AG09309 (cell line): ENCODE data around the gene FOXI1.

Experiments
- DNase-seq: peaks from one replicate; pipeline ENCODE4 v3.0.0-alpha.2; 2010; ENCODE audit warnings: low read depth
- H3K4me3 ChIP-seq: 2 replicates; pipeline ENCODE4 v1.5.1; 2011; ENCODE audit warnings: mild to moderate bottlenecking, low read depth, low read length, moderate library complexity; ENCODE audit not compliant: control insufficient read depth
- CTCF ChIP-seq: IDR thresholded peaks from 2 replicates; pipeline ENCODE4 v1.5.1; 2011; ENCODE audit warnings: mild to moderate bottlenecking, low read depth, low read length, inconsistent platforms; ENCODE audit not compliant: insufficient read depth, control insufficient read depth; ENCODE audit errors: missing control alignments

Gene FOXI1

DNA sequence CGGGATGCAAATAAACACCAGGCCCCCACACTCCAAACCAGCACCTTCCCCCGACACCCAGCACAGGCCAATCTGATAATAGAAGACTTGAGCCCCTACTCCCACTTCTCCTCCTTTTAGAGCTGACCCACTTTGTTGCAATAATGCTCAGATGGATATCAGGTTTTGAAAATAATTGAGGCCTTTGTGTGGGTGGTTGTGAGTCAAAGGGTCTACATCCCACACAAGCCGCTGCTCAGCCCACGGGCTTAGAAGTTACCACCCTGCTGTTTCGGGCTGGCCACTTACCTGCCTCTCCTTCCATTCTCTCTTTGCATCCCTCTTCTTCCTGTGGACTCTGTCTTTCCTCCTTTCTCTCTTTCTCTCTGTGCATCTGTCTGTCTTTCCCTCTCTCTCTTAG is 36.2 kb upstream of the FOXI1 start:
- no peak overlapping the region for H3K4me3 ChIP-seq
- TF ChIP-seq CTCF, result no peak
- no peak for DNase-seq

GRCh38 chr5:170070556-170071412 is 34.9 kb upstream of the FOXI1 start:
- peak; percentile 85 for TF ChIP-seq CTCF
- DNase-seq, result peak; percentile 3
- no peak overlapping the region for H3K4me3 ChIP-seq

- H3K4me3 ChIP-seq, result no peak overlapping the region
- DNase-seq, result no peak
- no peak for TF ChIP-seq CTCF
Measured at GRCh38 chr5:170071748-170072147, 33.9 kb upstream of the FOXI1 start.

DNA sequence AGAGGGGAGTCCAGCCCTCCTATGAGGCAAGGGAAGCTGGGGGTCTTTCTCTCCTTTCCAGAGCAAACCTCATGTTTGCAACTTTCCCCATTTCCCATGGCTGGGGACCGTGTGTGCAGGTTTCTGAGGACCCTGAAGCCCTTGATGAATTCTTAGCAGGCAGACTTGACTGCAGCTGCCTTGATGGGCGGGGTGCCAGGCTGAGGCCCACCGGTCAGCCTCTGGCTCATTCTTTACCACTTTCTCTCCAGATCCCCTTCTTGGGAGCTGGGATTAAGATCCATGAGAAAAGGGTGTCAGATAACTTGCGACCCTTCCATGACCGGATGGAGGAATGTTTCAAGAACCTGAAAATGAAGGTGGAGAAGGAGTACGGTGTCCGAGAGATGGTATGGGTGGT is 30.0 kb upstream of the FOXI1 start:
- no peak overlapping the region for H3K4me3 ChIP-seq
- DNase-seq, result no peak
- TF ChIP-seq CTCF, result no peak

- no peak for DNase-seq
- H3K4me3 ChIP-seq, result no peak overlapping the region
- TF ChIP-seq CTCF, result no peak
Measured at GRCh38 chr5:170076211-170076610, 29.5 kb upstream of the FOXI1 start.

DNA sequence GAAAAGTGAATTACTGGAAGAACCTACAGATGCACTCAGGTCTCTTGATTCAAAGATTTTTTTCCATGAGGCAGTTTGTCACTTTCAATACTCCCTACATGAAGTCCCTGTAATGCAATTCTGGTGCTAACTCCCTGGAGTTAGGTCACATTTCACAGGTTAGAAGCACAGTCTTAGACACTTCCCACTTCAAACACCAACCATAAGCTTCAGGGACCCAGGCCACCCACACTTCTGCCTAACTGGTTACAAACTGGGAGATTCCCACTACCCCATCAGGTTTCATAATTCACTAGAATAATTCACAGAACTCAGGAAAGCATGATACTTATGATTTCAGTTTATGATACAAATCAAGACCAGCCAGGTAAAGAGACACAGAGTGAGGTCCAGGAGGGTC is 29.0 kb upstream of the FOXI1 start:
- H3K4me3 ChIP-seq, result no peak overlapping the region
- DNase-seq, result no peak
- TF ChIP-seq CTCF, result no peak
